Lower leg skin (tissue), 3 donors: ENCODE results near the gene CDHR4.

Source experiments
- CTCF ChIP-seq, 3 donors: fragments of 450-650 bp; IDR thresholded peaks; one replicate each; pipeline ENCODE4 v1.5.1; 2016; ENCODE audit warnings: antibody characterized with exemption in 3 of 3, mild to moderate bottlenecking in 3 of 3, moderate library complexity in 2 of 3
- POLR2A ChIP-seq, 2 donors: fragments of 450-650 bp; IDR thresholded peaks; one replicate each; pipeline ENCODE4 v1.6.1; 2016 to 2017; ENCODE audit warnings: antibody characterized with exemption in 2 of 2, mild to moderate bottlenecking in 1 of 2, moderate library complexity in 1 of 2

- no peak for TF ChIP-seq CTCF (IDR thresholded peaks at IDR 0.05)
- TF ChIP-seq POLR2A (IDR thresholded peaks at IDR 0.05) = no peak
These were observed 41.5 kb upstream of the CDHR4 start for GRCh38 chr3:49841126-49841696.
